ENCODE results near the gene BACH2.

DNA sequence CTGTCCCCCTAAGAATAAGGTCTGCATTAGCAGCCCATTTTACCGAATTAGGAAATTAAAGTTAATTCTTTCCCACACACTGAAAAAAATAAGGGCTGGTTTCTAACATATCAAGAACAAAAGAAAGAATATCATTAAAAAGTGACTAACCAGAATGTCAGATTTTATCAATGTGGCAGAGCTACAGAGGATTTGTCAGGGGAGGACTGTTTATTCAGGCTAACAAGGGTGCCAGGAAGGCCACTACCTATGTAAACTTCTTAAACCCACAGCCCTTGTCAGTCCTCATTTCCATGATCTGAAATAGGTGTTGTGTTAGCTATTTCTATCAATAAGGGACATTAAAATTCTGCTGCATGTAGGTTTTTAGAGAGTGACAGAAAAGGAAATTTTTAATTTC, 76.4 kb downstream of the BACH2 start:
- TF ChIP-seq, protein P1, sequence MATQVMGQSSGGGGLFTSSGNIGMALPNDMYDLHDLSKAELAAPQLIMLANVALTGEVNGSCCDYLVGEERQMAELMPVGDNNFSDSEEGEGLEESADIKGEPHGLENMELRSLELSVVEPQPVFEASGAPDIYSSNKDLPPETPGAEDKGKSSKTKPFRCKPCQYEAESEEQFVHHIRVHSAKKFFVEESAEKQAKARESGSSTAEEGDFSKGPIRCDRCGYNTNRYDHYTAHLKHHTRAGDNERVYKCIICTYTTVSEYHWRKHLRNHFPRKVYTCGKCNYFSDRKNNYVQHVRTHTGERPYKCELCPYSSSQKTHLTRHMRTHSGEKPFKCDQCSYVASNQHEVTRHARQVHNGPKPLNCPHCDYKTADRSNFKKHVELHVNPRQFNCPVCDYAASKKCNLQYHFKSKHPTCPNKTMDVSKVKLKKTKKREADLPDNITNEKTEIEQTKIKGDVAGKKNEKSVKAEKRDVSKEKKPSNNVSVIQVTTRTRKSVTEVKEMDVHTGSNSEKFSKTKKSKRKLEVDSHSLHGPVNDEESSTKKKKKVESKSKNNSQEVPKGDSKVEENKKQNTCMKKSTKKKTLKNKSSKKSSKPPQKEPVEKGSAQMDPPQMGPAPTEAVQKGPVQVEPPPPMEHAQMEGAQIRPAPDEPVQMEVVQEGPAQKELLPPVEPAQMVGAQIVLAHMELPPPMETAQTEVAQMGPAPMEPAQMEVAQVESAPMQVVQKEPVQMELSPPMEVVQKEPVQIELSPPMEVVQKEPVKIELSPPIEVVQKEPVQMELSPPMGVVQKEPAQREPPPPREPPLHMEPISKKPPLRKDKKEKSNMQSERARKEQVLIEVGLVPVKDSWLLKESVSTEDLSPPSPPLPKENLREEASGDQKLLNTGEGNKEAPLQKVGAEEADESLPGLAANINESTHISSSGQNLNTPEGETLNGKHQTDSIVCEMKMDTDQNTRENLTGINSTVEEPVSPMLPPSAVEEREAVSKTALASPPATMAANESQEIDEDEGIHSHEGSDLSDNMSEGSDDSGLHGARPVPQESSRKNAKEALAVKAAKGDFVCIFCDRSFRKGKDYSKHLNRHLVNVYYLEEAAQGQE (IDR thresholded peaks at IDR 0.05; ENCODE audit: insufficient read depth in 1 of 2, low read depth in 2 of 2, low read length in 2 of 2) = no peak
- no peak; the same call in 1 of the 2 replicates for TF ChIP-seq POLR2AphosphoS5 (IDR thresholded peaks at IDR 0.05; ENCODE audit: low read depth, low read length)
- no peak for TF ChIP-seq TAF1 (IDR thresholded peaks at IDR 0.05; ENCODE audit: borderline replicate concordance, insufficient read depth, low read length)
- no peak for TF ChIP-seq SIN3A (IDR thresholded peaks at IDR 0.05; ENCODE audit: borderline replicate concordance, insufficient read depth, low read length)
- TF ChIP-seq FOXP2 (optimal IDR thresholded peaks at IDR 0.05; ENCODE audit: borderline replicate concordance, extremely low read depth, extremely low read length, insufficient read depth) = no peak

All from PFSK-1 (cell line).